OCI-LY7 (cell line): ENCODE data around the gene SAE1.

Experiments used
- EZH2phosphoT487 ChIP-seq: fragments of 200-600 bp; sonication (generic); IDR thresholded peaks from 2 replicates; pipeline ENCODE4 v1.6.1; 2018; ENCODE audit warnings: low read depth, borderline replicate concordance, mild to moderate bottlenecking, mixed run types, antibody characterized with exemption, low read length, moderate library complexity, mixed read lengths
- TF ChIP-seq, protein P1 (sequence below): fragments of 200-600 bp; sonication (generic); conservative IDR thresholded peaks from 2 replicates; pipeline ENCODE4 v1.5.1; 2014; ENCODE audit warnings: mild to moderate bottlenecking, antibody characterized with exemption, low read length, moderate library complexity, mixed read lengths

DNA sequence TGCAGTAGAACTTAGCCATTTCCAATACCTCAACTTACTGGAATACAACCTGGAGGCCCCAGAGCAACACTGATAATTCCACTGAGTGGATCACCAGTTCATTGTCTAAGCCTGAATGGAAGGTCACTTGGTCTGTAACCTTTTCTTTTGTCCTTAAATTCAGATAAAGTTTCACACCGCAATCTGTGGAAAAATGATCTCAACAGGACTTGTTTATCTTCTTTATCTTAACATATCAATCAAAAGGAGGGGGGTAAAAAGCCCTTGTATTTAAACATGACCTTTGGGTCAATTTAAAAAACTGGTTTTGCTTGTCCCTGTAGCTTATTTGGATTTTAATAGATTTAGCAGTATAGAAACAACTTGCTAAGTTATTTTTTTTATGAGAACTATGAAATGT is 21.6 kb downstream of the SAE1 start:
- TF ChIP-seq, protein P1, sequence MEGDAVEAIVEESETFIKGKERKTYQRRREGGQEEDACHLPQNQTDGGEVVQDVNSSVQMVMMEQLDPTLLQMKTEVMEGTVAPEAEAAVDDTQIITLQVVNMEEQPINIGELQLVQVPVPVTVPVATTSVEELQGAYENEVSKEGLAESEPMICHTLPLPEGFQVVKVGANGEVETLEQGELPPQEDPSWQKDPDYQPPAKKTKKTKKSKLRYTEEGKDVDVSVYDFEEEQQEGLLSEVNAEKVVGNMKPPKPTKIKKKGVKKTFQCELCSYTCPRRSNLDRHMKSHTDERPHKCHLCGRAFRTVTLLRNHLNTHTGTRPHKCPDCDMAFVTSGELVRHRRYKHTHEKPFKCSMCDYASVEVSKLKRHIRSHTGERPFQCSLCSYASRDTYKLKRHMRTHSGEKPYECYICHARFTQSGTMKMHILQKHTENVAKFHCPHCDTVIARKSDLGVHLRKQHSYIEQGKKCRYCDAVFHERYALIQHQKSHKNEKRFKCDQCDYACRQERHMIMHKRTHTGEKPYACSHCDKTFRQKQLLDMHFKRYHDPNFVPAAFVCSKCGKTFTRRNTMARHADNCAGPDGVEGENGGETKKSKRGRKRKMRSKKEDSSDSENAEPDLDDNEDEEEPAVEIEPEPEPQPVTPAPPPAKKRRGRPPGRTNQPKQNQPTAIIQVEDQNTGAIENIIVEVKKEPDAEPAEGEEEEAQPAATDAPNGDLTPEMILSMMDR, result no peak
- no peak for TF ChIP-seq EZH2phosphoT487
